ENCODE measurements around the gene TRPM3. TPM values are rescaled to one million over a fixed set of nuclear protein-coding genes. Genes with fewer than 3 reads are reported as not detected.

Gene TRPM3
- polyA plus RNA-seq, 3 donors = not detected

DNA sequence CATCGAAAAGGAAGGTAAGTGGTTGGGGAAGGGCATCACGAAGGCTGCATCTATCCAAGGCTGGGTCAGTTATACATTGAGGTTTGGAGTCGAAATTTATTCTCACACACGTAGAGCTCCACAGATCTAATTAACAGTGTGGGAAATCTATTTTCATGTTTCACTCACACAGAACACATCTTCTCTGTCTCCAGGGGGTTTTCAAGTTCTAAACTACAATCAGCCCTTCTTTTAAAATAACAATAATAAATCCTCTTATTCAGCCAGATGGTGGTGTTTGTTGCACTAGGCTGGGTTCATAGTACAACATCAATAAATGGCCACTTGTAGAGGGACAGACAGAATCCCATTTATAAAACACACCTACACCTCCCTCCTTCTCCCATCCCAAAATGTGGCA is 532.4 kb downstream of the TRPM3 start:
- Mint-ChIP-seq H3K27me3 (ENCODE audit: low read depth in 3 of 3) (no peaks in the 10 kb centered on the region), H3K27ac (no peak overlapping the region), H3K9me3 (no peaks in the 10 kb centered on the region), H3K4me3 (no peak overlapping the region), H3K4me1 (no peaks in the 10 kb centered on the region), H3K36me3 (no peaks in the 10 kb centered on the region)
- Histone ChIP-seq H2AFZ (ENCODE audit: insufficient read depth, low read depth, low read length, poor library complexity, severe bottlenecking) (no peak overlapping the region), H3K27ac (ENCODE audit: low read depth in 1 of 2, low read length in 2 of 2) (no peak overlapping the region), H3K36me3 (replicated peaks in 1 of 2; ENCODE audit: control insufficient read depth in 1 of 2, insufficient read depth in 2 of 2, low read length in 2 of 2) (no peaks in the 10 kb centered on the region), H3K79me2 (ENCODE audit: insufficient read depth, low read length) (no peaks in the 10 kb centered on the region), H3K27me3 (ENCODE audit: control insufficient read depth in 2 of 2, insufficient read depth in 2 of 2, low read length in 2 of 2) (no peaks in the 10 kb centered on the region), H3K4me1 (ENCODE audit: control insufficient read depth in 1 of 2, insufficient read depth in 2 of 2, low read length in 2 of 2) (no peaks in the 10 kb centered on the region), H3K9ac (ENCODE audit: insufficient read depth, low read length, poor library complexity, severe bottlenecking) (no peak overlapping the region), H3K4me2 (replicated peaks; ENCODE audit: extremely low read depth, low read length, poor library complexity, severe bottlenecking) (no peak overlapping the region), H3K9me3 (replicated peaks in 1 of 2; ENCODE audit: control insufficient read depth in 1 of 2, insufficient read depth in 1 of 2, low read length in 2 of 2) (no peaks in the 10 kb centered on the region), H4K20me1 (ENCODE audit: insufficient read depth, low read length) (no peaks in the 10 kb centered on the region), H3K4me3 (replicated peaks in 1 of 3; ENCODE audit: low read depth in 2 of 3, low read length in 3 of 3) (no peak overlapping the region)
- no peak for DNase-seq
- TF ChIP-seq, protein P1, sequence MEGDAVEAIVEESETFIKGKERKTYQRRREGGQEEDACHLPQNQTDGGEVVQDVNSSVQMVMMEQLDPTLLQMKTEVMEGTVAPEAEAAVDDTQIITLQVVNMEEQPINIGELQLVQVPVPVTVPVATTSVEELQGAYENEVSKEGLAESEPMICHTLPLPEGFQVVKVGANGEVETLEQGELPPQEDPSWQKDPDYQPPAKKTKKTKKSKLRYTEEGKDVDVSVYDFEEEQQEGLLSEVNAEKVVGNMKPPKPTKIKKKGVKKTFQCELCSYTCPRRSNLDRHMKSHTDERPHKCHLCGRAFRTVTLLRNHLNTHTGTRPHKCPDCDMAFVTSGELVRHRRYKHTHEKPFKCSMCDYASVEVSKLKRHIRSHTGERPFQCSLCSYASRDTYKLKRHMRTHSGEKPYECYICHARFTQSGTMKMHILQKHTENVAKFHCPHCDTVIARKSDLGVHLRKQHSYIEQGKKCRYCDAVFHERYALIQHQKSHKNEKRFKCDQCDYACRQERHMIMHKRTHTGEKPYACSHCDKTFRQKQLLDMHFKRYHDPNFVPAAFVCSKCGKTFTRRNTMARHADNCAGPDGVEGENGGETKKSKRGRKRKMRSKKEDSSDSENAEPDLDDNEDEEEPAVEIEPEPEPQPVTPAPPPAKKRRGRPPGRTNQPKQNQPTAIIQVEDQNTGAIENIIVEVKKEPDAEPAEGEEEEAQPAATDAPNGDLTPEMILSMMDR (IDR thresholded peaks at IDR 0.05) = no peak
- 100% methylated on average over 1 of the region's 4 CpGs for WGBS (ENCODE audit: insufficient coverage)
- intact Hi-C loops (cut with micrococcal nuclease) = loop anchor here in 1 of 2 donors (10.0 kb wide), 1 partner anchor 54 kb away; no protein-coding TSS in a partner anchor

DNA sequence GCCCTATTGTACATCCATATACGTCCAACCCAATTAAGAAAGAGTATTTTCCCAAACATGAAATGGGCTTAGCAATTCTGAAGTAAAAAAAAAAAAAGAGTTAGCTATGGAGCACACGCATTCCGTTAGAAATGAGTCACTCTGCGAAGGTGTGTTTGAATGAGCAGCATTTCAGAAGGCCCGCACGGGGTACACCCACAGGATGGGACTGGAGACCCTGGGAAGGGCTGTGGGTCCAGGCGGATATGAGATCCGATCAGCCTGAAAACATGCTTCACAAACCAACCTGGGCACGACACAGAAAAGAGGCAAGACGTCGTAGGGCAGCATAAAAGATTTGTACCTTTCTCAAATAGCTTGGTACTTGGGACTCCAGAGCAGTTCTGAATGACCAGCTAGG is 533.0 kb downstream of the TRPM3 start:
- H3K4me2 ChIP-seq (replicated peaks; ENCODE audit: extremely low read depth, low read length, poor library complexity, severe bottlenecking) = no peak overlapping the region
- no peaks in the 10 kb centered on the region for H3K9me3 ChIP-seq (replicated peaks in 1 of 2; ENCODE audit: control insufficient read depth in 1 of 2, insufficient read depth in 1 of 2, low read length in 2 of 2)
- no peak for DNase-seq
- no peak overlapping the region for H3K4me3 Mint-ChIP-seq
- H3K4me3 ChIP-seq (replicated peaks in 1 of 3; ENCODE audit: low read depth in 2 of 3, low read length in 3 of 3) = no peak overlapping the region
- no peak overlapping the region for H3K9ac ChIP-seq (ENCODE audit: insufficient read depth, low read length, poor library complexity, severe bottlenecking)
- intact Hi-C loops (cut with micrococcal nuclease) = loop anchor here in 1 of 2 donors (10.0 kb wide), 1 partner anchor 54 kb away; no protein-coding TSS in a partner anchor
- no peak overlapping the region for H2AFZ ChIP-seq (ENCODE audit: insufficient read depth, low read depth, low read length, poor library complexity, severe bottlenecking)
- H3K9me3 Mint-ChIP-seq = no peaks in the 10 kb centered on the region
- H3K4me1 ChIP-seq (ENCODE audit: control insufficient read depth in 1 of 2, insufficient read depth in 2 of 2, low read length in 2 of 2) = no peaks in the 10 kb centered on the region
- H3K36me3 ChIP-seq (replicated peaks in 1 of 2; ENCODE audit: control insufficient read depth in 1 of 2, insufficient read depth in 2 of 2, low read length in 2 of 2) = no peaks in the 10 kb centered on the region
- H3K27ac ChIP-seq (ENCODE audit: low read depth in 1 of 2, low read length in 2 of 2) = no peak overlapping the region
- no peaks in the 10 kb centered on the region for H3K4me1 Mint-ChIP-seq
- no peaks in the 10 kb centered on the region for H3K79me2 ChIP-seq (ENCODE audit: insufficient read depth, low read length)
- no peaks in the 10 kb centered on the region for H4K20me1 ChIP-seq (ENCODE audit: insufficient read depth, low read length)
- H3K27ac Mint-ChIP-seq = no peak overlapping the region
- H3K36me3 Mint-ChIP-seq = no peaks in the 10 kb centered on the region
- 92% methylated on average over 7 of the region's 11 CpGs for WGBS (ENCODE audit: insufficient coverage)
- TF ChIP-seq, protein P1 (IDR thresholded peaks at IDR 0.05) = no peak
- no peaks in the 10 kb centered on the region for H3K27me3 ChIP-seq (ENCODE audit: control insufficient read depth in 2 of 2, insufficient read depth in 2 of 2, low read length in 2 of 2)
- no peaks in the 10 kb centered on the region for H3K27me3 Mint-ChIP-seq (ENCODE audit: low read depth in 3 of 3)

All from CD14-positive monocyte (primary cell).